Measurements from ENCODE around the gene AGPAT4. TPM values are rescaled to one million over a fixed set of nuclear protein-coding genes. Genes with fewer than 3 reads are reported as not detected.

The AGPAT4 gene
- total RNA-seq, 2 donors from 2014 or later = 8.0 to 9.5 TPM

GRCh38 chr6:161239001-161239400 lies 34.9 kb downstream of the AGPAT4 start:
- H3K27me3 Mint-ChIP-seq (ENCODE audit: low read depth) = no peaks in the 10 kb centered on the region
- H3K4me3 Mint-ChIP-seq = no peak overlapping the region
- peaks cover 0 to 4% of the 10 kb centered on the region in 2 donors for H3K9me3 Mint-ChIP-seq
- ATAC-seq (replicated peaks in 1 of 2) = no peak
- H3K27ac Mint-ChIP-seq = no peak overlapping the region
- H3K4me1 Mint-ChIP-seq (ENCODE audit: low read depth) = peaks cover 36% of the 10 kb centered on the region
- peaks cover 4 to 7% of the 10 kb centered on the region in 2 donors for H3K36me3 Mint-ChIP-seq (ENCODE audit: insufficient read depth in 2 of 2)
- no peak for DNase-seq

GRCh38 chr6:161238500-161238899 lies 35.4 kb downstream of the AGPAT4 start:
- DNase-seq (no peak), ATAC-seq (replicated peaks in 1 of 2) (peak in 1 of 2 donors; percentile 24)
- Mint-ChIP-seq H3K9me3 (peaks cover 0 to 4% of the 10 kb centered on the region in 2 donors), H3K4me1 (ENCODE audit: low read depth) (peaks cover 33% of the 10 kb centered on the region), H3K27me3 (ENCODE audit: low read depth) (no peaks in the 10 kb centered on the region), H3K4me3 (no peak overlapping the region), H3K27ac (no peak overlapping the region), H3K36me3 (ENCODE audit: insufficient read depth in 2 of 2) (peaks cover 4 to 7% of the 10 kb centered on the region in 2 donors)

- DNase-seq (no peak), ATAC-seq (replicated peaks in 1 of 2) (no peak)
- Mint-ChIP-seq H3K36me3 (ENCODE audit: insufficient read depth in 2 of 2) (peaks cover 4 to 7% of the 10 kb centered on the region in 2 donors), H3K9me3 (peaks cover 0 to 4% of the 10 kb centered on the region in 2 donors), H3K4me3 (no peak overlapping the region), H3K27ac (no peak overlapping the region), H3K27me3 (ENCODE audit: low read depth) (no peaks in the 10 kb centered on the region), H3K4me1 (ENCODE audit: low read depth) (peaks cover 29% of the 10 kb centered on the region)
Observed at GRCh38 chr6:161238081-161238480, 35.8 kb downstream of the AGPAT4 start.

GRCh38 chr6:161237176-161237575 lies 36.7 kb downstream of the AGPAT4 start:
- peaks cover 28% of the 10 kb centered on the region for H3K4me1 Mint-ChIP-seq (ENCODE audit: low read depth)
- H3K9me3 Mint-ChIP-seq = peaks cover 0 to 4% of the 10 kb centered on the region in 2 donors
- peak overlapping the region; percentile 36 for H3K27ac Mint-ChIP-seq
- DNase-seq (no peak), ATAC-seq (replicated peaks in 1 of 2) (no peak)
- no peaks in the 10 kb centered on the region for H3K27me3 Mint-ChIP-seq (ENCODE audit: low read depth)
- peaks cover 4 to 7% of the 10 kb centered on the region in 2 donors for H3K36me3 Mint-ChIP-seq (ENCODE audit: insufficient read depth in 2 of 2)
- no peak overlapping the region for H3K4me3 Mint-ChIP-seq

- peaks cover 7% of the 10 kb centered on the region in 2 donors for H3K36me3 Mint-ChIP-seq (ENCODE audit: insufficient read depth in 2 of 2)
- ATAC-seq (replicated peaks in 1 of 2) (peak; percentile 83 to 88), DNase-seq (peak in 1 of 2 donors; percentile 17)
- H3K4me1 Mint-ChIP-seq (ENCODE audit: low read depth) = peaks cover 28% of the 10 kb centered on the region
- peaks cover 0 to 4% of the 10 kb centered on the region in 2 donors for H3K9me3 Mint-ChIP-seq
- H3K4me3 Mint-ChIP-seq = peak overlapping the region in 1 of 2 donors; percentile 44
- peak overlapping the region; percentile 58 for H3K27ac Mint-ChIP-seq
- H3K27me3 Mint-ChIP-seq (ENCODE audit: low read depth) = no peaks in the 10 kb centered on the region
Observed at GRCh38 chr6:161235776-161236633, 37.9 kb downstream of the AGPAT4 start.

- H3K27me3 Mint-ChIP-seq (ENCODE audit: low read depth) = no peaks in the 10 kb centered on the region
- H3K4me3 Mint-ChIP-seq = no peak overlapping the region
- DNase-seq (no peak), ATAC-seq (replicated peaks in 1 of 2) (no peak)
- no peak overlapping the region for H3K27ac Mint-ChIP-seq
- H3K9me3 Mint-ChIP-seq = peaks cover 0 to 4% of the 10 kb centered on the region in 2 donors
- peaks cover 6 to 7% of the 10 kb centered on the region in 2 donors for H3K36me3 Mint-ChIP-seq (ENCODE audit: insufficient read depth in 2 of 2)
- H3K4me1 Mint-ChIP-seq (ENCODE audit: low read depth) = peaks cover 36% of the 10 kb centered on the region
Observed at GRCh38 chr6:161233986-161234661, 39.7 kb downstream of the AGPAT4 start.

GRCh38 chr6:161232467-161232866 lies 41.4 kb downstream of the AGPAT4 start:
- Mint-ChIP-seq H3K4me3 (no peak overlapping the region), H3K9me3 (no peaks in the 10 kb centered on the region), H3K4me1 (ENCODE audit: low read depth) (peaks cover 46% of the 10 kb centered on the region), H3K27me3 (ENCODE audit: low read depth) (no peaks in the 10 kb centered on the region), H3K36me3 (ENCODE audit: insufficient read depth in 2 of 2) (peaks cover 2 to 7% of the 10 kb centered on the region in 2 donors), H3K27ac (no peak overlapping the region)
- ATAC-seq (replicated peaks in 1 of 2) (no peak), DNase-seq (no peak)

- no peak overlapping the region for H3K4me3 Mint-ChIP-seq
- DNase-seq (no peak), ATAC-seq (replicated peaks in 1 of 2) (no peak)
- no peak overlapping the region for H3K27ac Mint-ChIP-seq
- H3K4me1 Mint-ChIP-seq (ENCODE audit: low read depth) = peaks cover 47% of the 10 kb centered on the region
- H3K9me3 Mint-ChIP-seq = no peaks in the 10 kb centered on the region
- H3K36me3 Mint-ChIP-seq (ENCODE audit: insufficient read depth in 2 of 2) = peaks cover 0 to 7% of the 10 kb centered on the region in 2 donors
- H3K27me3 Mint-ChIP-seq (ENCODE audit: low read depth) = no peaks in the 10 kb centered on the region
Observed at GRCh38 chr6:161232010-161232409, 41.9 kb downstream of the AGPAT4 start.

GRCh38 chr6:161230339-161230738 lies 43.5 kb downstream of the AGPAT4 start:
- no peaks in the 10 kb centered on the region for H3K27me3 Mint-ChIP-seq (ENCODE audit: low read depth)
- H3K27ac Mint-ChIP-seq = no peak overlapping the region
- H3K4me3 Mint-ChIP-seq = no peak overlapping the region
- peaks cover 44% of the 10 kb centered on the region for H3K4me1 Mint-ChIP-seq (ENCODE audit: low read depth)
- ATAC-seq (replicated peaks in 1 of 2) (no peak), DNase-seq (no peak)
- H3K36me3 Mint-ChIP-seq (ENCODE audit: insufficient read depth in 2 of 2) = peaks cover 0 to 7% of the 10 kb centered on the region in 2 donors
- H3K9me3 Mint-ChIP-seq = peaks cover 0 to under 1% of the 10 kb centered on the region in 2 donors

- Mint-ChIP-seq H3K27me3 (ENCODE audit: low read depth) (no peaks in the 10 kb centered on the region), H3K4me1 (ENCODE audit: low read depth) (peaks cover 49% of the 10 kb centered on the region), H3K4me3 (peak overlapping the region; percentile 59 to 79), H3K27ac (peak overlapping the region; percentile 74), H3K36me3 (ENCODE audit: insufficient read depth in 2 of 2) (peaks cover 5 to 13% of the 10 kb centered on the region in 2 donors), H3K9me3 (peaks cover 4 to 6% of the 10 kb centered on the region in 2 donors)
- peak; percentile 27 to 32 for DNase-seq
- ATAC-seq (replicated peaks in 1 of 2) = peak; percentile 95 to 96
Observed at GRCh38 chr6:161228921-161229591, 44.8 kb downstream of the AGPAT4 start.

- ATAC-seq (replicated peaks in 1 of 2) (no peak), DNase-seq (no peak)
- Mint-ChIP-seq H3K4me1 (ENCODE audit: low read depth) (peaks cover 54% of the 10 kb centered on the region), H3K4me3 (peak overlapping the region in 1 of 2 donors; percentile 25), H3K27me3 (ENCODE audit: low read depth) (no peaks in the 10 kb centered on the region), H3K36me3 (ENCODE audit: insufficient read depth in 2 of 2) (peaks cover 5 to 13% of the 10 kb centered on the region in 2 donors), H3K9me3 (peaks cover 4 to 6% of the 10 kb centered on the region in 2 donors), H3K27ac (no peak overlapping the region)
Observed at GRCh38 chr6:161228096-161228495, 45.8 kb downstream of the AGPAT4 start.

GRCh38 chr6:161227004-161227960 lies 46.6 kb downstream of the AGPAT4 start:
- Mint-ChIP-seq H3K27ac (peak overlapping the region; percentile 96), H3K36me3 (ENCODE audit: insufficient read depth in 2 of 2) (peaks cover 5 to 13% of the 10 kb centered on the region in 2 donors), H3K9me3 (peaks cover 4 to 6% of the 10 kb centered on the region in 2 donors), H3K4me3 (peak overlapping the region; percentile 71 to 76), H3K4me1 (ENCODE audit: low read depth) (peaks cover 54% of the 10 kb centered on the region), H3K27me3 (ENCODE audit: low read depth) (no peaks in the 10 kb centered on the region)
- peak in 1 of 2 donors; percentile 12 for ATAC-seq (replicated peaks in 1 of 2)
- DNase-seq = no peak
